ENCODE measurements around the gene CH25H.
"Not testable (repeated sequence)": the region's sequence is repeated elsewhere in the genome, so short reads cannot be mapped to it uniquely, and the experiment has no call there.

Gene CH25H

GRCh38 chr10:89201345-89202032, 5.6 kb downstream of the CH25H start:
- DNase-seq (ENCODE audit: extremely low spot score), result no peak
- POLR2A ChIA-PET, result no interaction called here
- TF ChIP-seq TARDBP (IDR thresholded peaks at IDR 0.05) (no peak), ZNF384 (IDR thresholded peaks at IDR 0.05) (no peak), FOXM1 (IDR thresholded peaks at IDR 0.05; ENCODE audit: borderline replicate concordance) (no peak), L3MBTL2 (conservative IDR thresholded peaks at IDR 0.05) (no peak), FOXA1 (IDR thresholded peaks at IDR 0.05) (no peak), HDGF (IDR thresholded peaks at IDR 0.05; ENCODE audit: borderline replicate concordance) (no peak), BHLHE40 (IDR thresholded peaks at IDR 0.05; ENCODE audit: borderline replicate concordance) (no peak), FOXK2 (IDR thresholded peaks at IDR 0.05) (no peak), ELF4 (IDR thresholded peaks at IDR 0.05) (no peak), NFRKB (IDR thresholded peaks at IDR 0.05) (no peak), PKNOX1 (IDR thresholded peaks at IDR 0.05) (no peak)
- CTCF ChIA-PET, result no interaction called here

GRCh38 chr10:89197473-89197872, 9.6 kb downstream of the CH25H start:
- ChIA-PET CTCF (interaction anchor here (0.5 kb wide), 1 partner anchor 387 kb away, joined by 3 read pairs; no protein-coding TSS in a partner anchor), POLR2A (no interaction called here)
- no peak for TF ChIP-seq L3MBTL2 (conservative IDR thresholded peaks at IDR 0.05)
- TF ChIP-seq TARDBP (IDR thresholded peaks at IDR 0.05), result no peak
- no peak for TF ChIP-seq SP1 (IDR thresholded peaks at IDR 0.05)
- TF ChIP-seq LEF1 (IDR thresholded peaks at IDR 0.05; ENCODE audit: borderline replicate concordance), result no peak
- no peak for TF ChIP-seq FOXM1 (IDR thresholded peaks at IDR 0.05; ENCODE audit: borderline replicate concordance)
- no peak for TF ChIP-seq SUZ12 (IDR thresholded peaks at IDR 0.05)
- TF ChIP-seq FOXA1 (IDR thresholded peaks at IDR 0.05), result no peak
- no peak for TF ChIP-seq BHLHE40 (IDR thresholded peaks at IDR 0.05; ENCODE audit: borderline replicate concordance)
- no peak for TF ChIP-seq ARNT (IDR thresholded peaks at IDR 0.05)
- no peak for TF ChIP-seq CTBP1 (IDR thresholded peaks at IDR 0.05; ENCODE audit: borderline replicate concordance)
- no peak for TF ChIP-seq NFRKB (IDR thresholded peaks at IDR 0.05)
- TF ChIP-seq FOXK2 (IDR thresholded peaks at IDR 0.05), result no peak
- TF ChIP-seq ELF4 (IDR thresholded peaks at IDR 0.05), result no peak
- TF ChIP-seq PKNOX1 (IDR thresholded peaks at IDR 0.05), result no peak
- no peak for TF ChIP-seq ZNF384 (IDR thresholded peaks at IDR 0.05)
- no peak for TF ChIP-seq HDGF (IDR thresholded peaks at IDR 0.05; ENCODE audit: borderline replicate concordance)
- DNase-seq (ENCODE audit: extremely low spot score), result no peak

GRCh38 chr10:89191301-89191700, 15.8 kb downstream of the CH25H start:
- POLR2A ChIA-PET; CTCF ChIA-PET; DNase-seq (ENCODE audit: extremely low spot score): not testable (repeated sequence)

- POLR2A ChIA-PET, result no interaction called here
- no peak for DNase-seq (ENCODE audit: extremely low spot score)
- TF ChIP-seq PKNOX1 (IDR thresholded peaks at IDR 0.05) (no peak), SP1 (IDR thresholded peaks at IDR 0.05) (no peak), L3MBTL2 (conservative IDR thresholded peaks at IDR 0.05) (no peak), CTBP1 (IDR thresholded peaks at IDR 0.05; ENCODE audit: borderline replicate concordance) (no peak), FOXK2 (IDR thresholded peaks at IDR 0.05) (no peak), HDGF (IDR thresholded peaks at IDR 0.05; ENCODE audit: borderline replicate concordance) (no peak), BHLHE40 (IDR thresholded peaks at IDR 0.05; ENCODE audit: borderline replicate concordance) (no peak)
- CTCF ChIA-PET, result no interaction called here
These were observed 17.8 kb downstream of the CH25H start for GRCh38 chr10:89189211-89189734.

GRCh38 chr10:89185658-89186057, 21.5 kb downstream of the CH25H start:
- POLR2A ChIA-PET, result no interaction called here
- no peak for TF ChIP-seq SP1 (IDR thresholded peaks at IDR 0.05)
- TF ChIP-seq FOXA1 (IDR thresholded peaks at IDR 0.05), result no peak
- no peak for TF ChIP-seq HDGF (IDR thresholded peaks at IDR 0.05; ENCODE audit: borderline replicate concordance)
- no peak for TF ChIP-seq PKNOX1 (IDR thresholded peaks at IDR 0.05)
- CTCF ChIA-PET, result no interaction called here
- no peak for DNase-seq (ENCODE audit: extremely low spot score)

- DNase-seq (ENCODE audit: extremely low spot score), result no peak
- TF ChIP-seq ZNF384 (IDR thresholded peaks at IDR 0.05) (no peak), BHLHE40 (IDR thresholded peaks at IDR 0.05; ENCODE audit: borderline replicate concordance) (no peak), ARNT (IDR thresholded peaks at IDR 0.05) (no peak), HDGF (IDR thresholded peaks at IDR 0.05; ENCODE audit: borderline replicate concordance) (no peak), SUZ12 (IDR thresholded peaks at IDR 0.05) (no peak), LEF1 (IDR thresholded peaks at IDR 0.05; ENCODE audit: borderline replicate concordance) (no peak), FOXM1 (IDR thresholded peaks at IDR 0.05; ENCODE audit: borderline replicate concordance) (no peak), NFRKB (IDR thresholded peaks at IDR 0.05) (no peak), FOXA1 (IDR thresholded peaks at IDR 0.05) (no peak), CTBP1 (IDR thresholded peaks at IDR 0.05; ENCODE audit: borderline replicate concordance) (no peak), FOXK2 (IDR thresholded peaks at IDR 0.05) (no peak), ELF4 (IDR thresholded peaks at IDR 0.05) (no peak), TARDBP (IDR thresholded peaks at IDR 0.05) (no peak), L3MBTL2 (conservative IDR thresholded peaks at IDR 0.05) (no peak), SP1 (IDR thresholded peaks at IDR 0.05) (no peak), PKNOX1 (IDR thresholded peaks at IDR 0.05) (no peak)
- CTCF ChIA-PET, result no interaction called here
- POLR2A ChIA-PET, result no interaction called here
These were observed 22.5 kb downstream of the CH25H start for GRCh38 chr10:89184638-89185037.
